IPS-15b (cell line): ENCODE results near the gene EPHA4.

Experiments
- H3K27me3 ChIP-seq: one replicate; pipeline ENCODE4 v1.6.1; 2013; ENCODE audit warnings: low read length; ENCODE audit not compliant: control insufficient read depth, insufficient read depth
- H3K36me3 ChIP-seq: one replicate; pipeline ENCODE4 v1.6.1; 2013; ENCODE audit warnings: low read length; ENCODE audit not compliant: control insufficient read depth, insufficient read depth
- H3K4me1 ChIP-seq: one replicate; pipeline ENCODE4 v1.6.1; 2013; ENCODE audit warnings: mild to moderate bottlenecking, low read length; ENCODE audit not compliant: control insufficient read depth, insufficient read depth
- H3K4me3 ChIP-seq: one replicate; pipeline ENCODE4 v1.5.1; 2013; ENCODE audit warnings: low read depth, low read length
- H3K9ac ChIP-seq: one replicate; pipeline ENCODE4 v1.6.1; 2013; ENCODE audit warnings: low read depth, mild to moderate bottlenecking, low read length
- H3K9me3 ChIP-seq: one replicate; pipeline ENCODE4 v1.6.1; 2013; ENCODE audit warnings: mild to moderate bottlenecking, low read length; ENCODE audit not compliant: control insufficient read depth, insufficient read depth

Gene EPHA4

GRCh38 chr2:221425891-221426290 lies 146.2 kb downstream of the EPHA4 start:
- Histone ChIP-seq H3K4me1 (no peaks in the 10 kb centered on the region), H3K4me3 (no peak overlapping the region), H3K9ac (no peak overlapping the region), H3K27me3 (no peaks in the 10 kb centered on the region), H3K9me3 (no peaks in the 10 kb centered on the region), H3K36me3 (peaks cover 3% of the 10 kb centered on the region)

GRCh38 chr2:221425353-221425752 lies 146.8 kb downstream of the EPHA4 start:
- Histone ChIP-seq H3K4me3 (no peak overlapping the region), H3K4me1 (no peaks in the 10 kb centered on the region), H3K36me3 (peaks cover 3% of the 10 kb centered on the region), H3K9me3 (no peaks in the 10 kb centered on the region), H3K27me3 (no peaks in the 10 kb centered on the region), H3K9ac (no peak overlapping the region)

- Histone ChIP-seq H3K9ac (no peak overlapping the region), H3K4me1 (no peaks in the 10 kb centered on the region), H3K27me3 (no peaks in the 10 kb centered on the region), H3K9me3 (no peaks in the 10 kb centered on the region), H3K4me3 (no peak overlapping the region), H3K36me3 (no peaks in the 10 kb centered on the region)
These were observed 148.8 kb downstream of the EPHA4 start for GRCh38 chr2:221423210-221423804.

GRCh38 chr2:221422516-221423209 lies 149.4 kb downstream of the EPHA4 start:
- Histone ChIP-seq H3K36me3 (no peaks in the 10 kb centered on the region), H3K4me3 (no peak overlapping the region)

GRCh38 chr2:221420245-221420644 lies 151.9 kb downstream of the EPHA4 start:
- Histone ChIP-seq H3K9me3 (no peaks in the 10 kb centered on the region), H3K36me3 (no peaks in the 10 kb centered on the region), H3K9ac (no peak overlapping the region), H3K4me1 (no peaks in the 10 kb centered on the region), H3K27me3 (no peaks in the 10 kb centered on the region), H3K4me3 (no peak overlapping the region)

More at GRCh38 chr2:221422516-221423209, 149.4 kb downstream of the EPHA4 start:
- Histone ChIP-seq H3K27me3 (no peaks in the 10 kb centered on the region), H3K4me1 (no peaks in the 10 kb centered on the region), H3K9ac (no peak overlapping the region), H3K9me3 (no peaks in the 10 kb centered on the region)

GRCh38 chr2:221415789-221416188 lies 156.3 kb downstream of the EPHA4 start:
- H3K9ac ChIP-seq, result no peak overlapping the region
- H3K36me3 ChIP-seq, result no peaks in the 10 kb centered on the region
- H3K4me1 ChIP-seq, result no peaks in the 10 kb centered on the region
- no peaks in the 10 kb centered on the region for H3K9me3 ChIP-seq
- no peak overlapping the region for H3K4me3 ChIP-seq
- H3K27me3 ChIP-seq, result no peaks in the 10 kb centered on the region

- Histone ChIP-seq H3K4me3 (no peak overlapping the region), H3K36me3 (no peaks in the 10 kb centered on the region), H3K9ac (no peak overlapping the region), H3K4me1 (no peaks in the 10 kb centered on the region), H3K9me3 (no peaks in the 10 kb centered on the region), H3K27me3 (no peaks in the 10 kb centered on the region)
These were observed 159.1 kb downstream of the EPHA4 start for GRCh38 chr2:221412978-221413377.

GRCh38 chr2:221410487-221410886 lies 161.6 kb downstream of the EPHA4 start:
- Histone ChIP-seq H3K9me3 (no peaks in the 10 kb centered on the region), H3K27me3 (no peaks in the 10 kb centered on the region), H3K36me3 (no peaks in the 10 kb centered on the region), H3K4me1 (no peaks in the 10 kb centered on the region), H3K4me3 (no peak overlapping the region), H3K9ac (no peak overlapping the region)

- no peaks in the 10 kb centered on the region for H3K36me3 ChIP-seq
- no peaks in the 10 kb centered on the region for H3K27me3 ChIP-seq
- no peaks in the 10 kb centered on the region for H3K9me3 ChIP-seq
- H3K9ac ChIP-seq, result no peak overlapping the region
- H3K4me1 ChIP-seq, result no peaks in the 10 kb centered on the region
- no peak overlapping the region for H3K4me3 ChIP-seq
These were observed 164.3 kb downstream of the EPHA4 start for GRCh38 chr2:221407765-221408164.

GRCh38 chr2:221405521-221405920 lies 166.6 kb downstream of the EPHA4 start:
- no peaks in the 10 kb centered on the region for H3K4me1 ChIP-seq
- H3K9me3 ChIP-seq, result no peaks in the 10 kb centered on the region
- H3K27me3 ChIP-seq, result no peaks in the 10 kb centered on the region
- no peak overlapping the region for H3K9ac ChIP-seq
- no peaks in the 10 kb centered on the region for H3K36me3 ChIP-seq
- H3K4me3 ChIP-seq, result no peak overlapping the region

- H3K36me3 ChIP-seq, result no peaks in the 10 kb centered on the region
- H3K4me3 ChIP-seq, result no peak overlapping the region
- no peak overlapping the region for H3K9ac ChIP-seq
These were observed 170.0 kb downstream of the EPHA4 start for GRCh38 chr2:221402072-221402471.

GRCh38 chr2:221400411-221400810 lies 171.7 kb downstream of the EPHA4 start:
- Histone ChIP-seq H3K27me3 (no peaks in the 10 kb centered on the region), H3K4me3 (no peak overlapping the region)

More at GRCh38 chr2:221402072-221402471, 170.0 kb downstream of the EPHA4 start:
- Histone ChIP-seq H3K9me3 (no peaks in the 10 kb centered on the region), H3K4me1 (no peaks in the 10 kb centered on the region), H3K27me3 (no peaks in the 10 kb centered on the region)

More at GRCh38 chr2:221400411-221400810, 171.7 kb downstream of the EPHA4 start:
- Histone ChIP-seq H3K9me3 (no peaks in the 10 kb centered on the region), H3K9ac (no peak overlapping the region), H3K4me1 (no peaks in the 10 kb centered on the region), H3K36me3 (no peaks in the 10 kb centered on the region)
